Amniotic stem cell (primary cell): ENCODE results near the gene HLA-DOA.

Experiments used
- DNase-seq: peaks from one replicate; lab custom pipeline; 2025; lab: John Stamatoyannopoulos, UW

The HLA-DOA gene

DNA sequence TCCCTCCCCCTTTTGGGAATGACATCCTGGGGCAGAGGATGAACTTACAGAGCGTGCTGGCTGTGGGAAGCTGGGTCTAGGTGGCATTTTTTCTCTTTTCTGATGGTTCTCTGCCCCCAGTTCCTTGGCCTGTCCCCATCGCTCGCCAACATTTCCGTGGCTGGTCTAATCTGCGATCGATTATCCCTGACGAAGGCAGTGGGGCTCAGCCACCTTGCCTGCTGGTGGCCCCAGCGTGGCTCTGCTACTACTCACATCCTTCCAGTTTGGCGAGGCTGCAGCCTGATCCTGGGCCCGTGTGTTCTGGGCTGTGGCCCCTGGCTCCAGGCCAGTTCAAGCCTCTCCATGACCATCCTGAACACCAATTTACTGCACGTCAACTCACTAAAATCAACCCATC, 6.4 kb upstream of the HLA-DOA start:
- no peak for DNase-seq

DNA sequence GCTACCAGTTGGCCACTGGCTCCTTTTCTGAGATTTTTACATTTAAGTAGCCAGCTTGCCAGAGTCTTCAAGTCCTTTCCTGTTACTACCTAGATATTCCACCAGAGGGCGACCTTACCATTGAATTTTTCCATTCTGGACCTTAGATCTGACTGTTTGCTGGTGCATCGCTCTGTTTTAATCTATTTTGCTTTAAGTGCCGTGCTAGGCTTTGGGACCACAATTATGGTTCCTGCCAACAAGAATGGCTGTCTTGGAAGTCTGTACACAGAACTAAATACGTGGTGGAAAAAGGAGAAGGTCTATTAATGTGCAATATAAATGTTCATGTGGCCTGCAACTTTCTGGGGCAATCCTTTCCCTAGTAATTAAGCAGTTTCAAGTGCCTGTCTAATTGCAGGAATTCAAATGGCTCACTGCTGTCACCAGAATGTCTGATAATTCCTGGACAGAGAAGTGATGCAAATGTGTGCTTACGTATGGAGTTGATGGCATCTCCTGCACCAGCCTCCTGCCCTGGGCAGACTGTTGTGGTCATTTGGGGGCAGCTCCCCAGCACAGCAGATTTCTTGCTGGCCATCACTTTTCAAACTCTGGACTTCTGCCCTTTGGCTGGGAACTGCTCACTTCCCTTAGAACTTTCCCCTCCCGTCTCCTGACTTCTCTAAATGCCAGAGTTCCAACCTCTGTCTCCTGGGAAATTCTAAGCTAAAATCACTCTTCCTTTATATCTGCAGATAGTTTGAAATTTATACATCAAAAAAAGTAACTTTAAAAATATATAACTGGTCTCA, 5.6 kb upstream of the HLA-DOA start:
- peak; percentile 65 for DNase-seq

DNA sequence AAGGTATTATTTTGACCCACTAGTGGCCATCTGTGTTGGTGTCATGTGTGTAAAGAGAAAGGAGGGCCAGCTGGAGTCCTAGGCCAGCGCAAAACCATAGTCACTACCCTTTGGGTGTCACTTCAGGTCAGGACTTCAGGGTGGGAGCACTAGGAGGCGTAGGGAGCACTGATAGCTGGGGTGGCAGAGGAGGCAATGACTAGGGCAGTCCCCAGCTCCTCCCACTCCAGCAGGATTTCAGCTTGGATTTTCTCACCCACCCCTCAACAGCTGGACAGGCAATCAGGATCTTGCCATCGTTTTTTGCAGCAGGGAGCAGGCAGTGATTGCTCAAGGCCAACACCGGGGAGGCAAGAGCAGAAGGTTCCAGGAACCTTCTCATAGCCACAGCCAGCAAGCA, 4.2 kb upstream of the HLA-DOA start:
- no peak for DNase-seq

DNA sequence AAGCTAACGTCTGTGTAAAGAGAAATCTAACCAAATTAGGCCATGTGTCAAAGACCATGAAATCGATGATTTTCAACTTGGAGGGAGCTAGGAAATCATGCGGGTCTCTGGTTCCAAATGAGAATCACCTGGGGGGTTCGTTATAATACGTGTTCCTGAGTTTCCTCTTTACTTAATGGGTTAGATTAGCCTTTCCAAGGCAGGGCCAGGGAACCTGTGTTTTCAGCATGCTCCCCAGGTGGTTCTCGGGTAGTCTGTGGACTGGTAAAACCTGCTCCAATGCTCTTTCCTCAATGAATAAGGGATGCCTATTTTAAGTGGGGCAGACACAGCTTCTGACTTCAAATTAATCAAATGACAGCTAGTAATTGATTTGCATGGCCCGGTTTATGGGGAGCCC, 965 bp upstream of the HLA-DOA start:
- DNase-seq = no peak

DNA sequence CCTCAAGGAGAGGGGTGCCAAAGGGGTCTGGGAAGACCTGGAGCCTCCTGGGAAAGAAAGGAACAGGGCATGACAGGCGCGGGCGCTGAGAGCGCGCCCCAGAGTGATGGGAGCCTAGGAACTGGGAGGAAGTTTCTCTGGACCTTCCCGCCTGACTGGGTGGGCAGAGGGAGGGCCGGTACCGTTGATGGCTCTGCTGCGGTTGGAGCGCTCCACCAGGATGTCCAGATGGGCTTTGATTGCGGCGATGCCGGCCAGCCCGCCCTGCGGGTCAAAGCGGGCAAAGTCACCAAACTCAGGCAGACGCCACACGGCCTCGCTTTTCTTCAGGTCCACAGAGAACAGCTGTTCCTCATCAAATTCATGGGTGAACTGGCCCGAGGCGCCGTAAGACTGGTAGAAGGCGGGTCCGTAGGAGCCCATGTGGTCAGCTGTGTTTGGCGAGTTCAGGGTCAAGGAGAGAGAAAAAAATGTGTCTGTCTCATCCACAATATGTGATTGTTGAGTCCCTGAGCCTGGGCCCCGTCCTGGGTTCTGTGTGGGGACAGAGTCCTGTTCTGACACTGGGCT, 1.5 kb downstream of the HLA-DOA start:
- no peak for DNase-seq

DNA sequence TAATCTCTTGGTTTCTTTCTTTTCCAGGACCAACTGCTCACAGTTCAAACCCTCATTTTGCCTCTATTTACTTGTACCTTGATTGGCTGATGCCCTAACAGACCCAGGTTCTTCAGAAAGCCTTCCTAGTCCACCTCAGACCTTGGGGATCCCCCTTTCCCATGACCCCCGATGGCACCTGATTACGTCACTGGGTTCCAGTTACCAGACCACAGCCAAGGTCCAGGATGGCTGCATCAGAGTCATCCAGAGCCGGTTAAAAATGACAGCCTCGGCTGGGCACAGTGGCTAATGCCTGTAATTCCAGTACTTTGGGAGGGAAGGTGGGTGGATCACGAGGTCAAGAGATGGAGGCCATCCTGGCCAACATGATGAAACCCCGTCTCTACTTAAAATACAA, 4.5 kb downstream of the HLA-DOA start:
- DNase-seq = no peak

DNA sequence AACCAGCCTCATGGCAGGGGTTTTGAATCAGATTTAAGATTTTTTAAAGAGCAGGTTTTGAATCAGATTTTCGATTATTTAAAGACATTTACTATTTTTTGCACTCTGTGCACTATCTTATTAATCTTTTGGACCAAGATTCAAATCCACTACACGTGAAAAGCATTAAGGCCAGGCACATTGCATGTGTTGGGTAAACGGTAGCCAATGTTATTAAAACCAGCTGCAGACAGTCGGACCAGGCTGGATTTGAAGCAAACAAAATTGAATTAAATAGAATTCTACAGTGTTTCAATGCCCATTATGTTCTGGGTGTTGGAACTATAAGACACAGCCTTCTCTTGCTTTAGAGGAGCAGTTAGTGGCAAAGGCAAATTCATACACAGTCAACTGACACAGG, 7.7 kb downstream of the HLA-DOA start:
- DNase-seq = no peak

DNA sequence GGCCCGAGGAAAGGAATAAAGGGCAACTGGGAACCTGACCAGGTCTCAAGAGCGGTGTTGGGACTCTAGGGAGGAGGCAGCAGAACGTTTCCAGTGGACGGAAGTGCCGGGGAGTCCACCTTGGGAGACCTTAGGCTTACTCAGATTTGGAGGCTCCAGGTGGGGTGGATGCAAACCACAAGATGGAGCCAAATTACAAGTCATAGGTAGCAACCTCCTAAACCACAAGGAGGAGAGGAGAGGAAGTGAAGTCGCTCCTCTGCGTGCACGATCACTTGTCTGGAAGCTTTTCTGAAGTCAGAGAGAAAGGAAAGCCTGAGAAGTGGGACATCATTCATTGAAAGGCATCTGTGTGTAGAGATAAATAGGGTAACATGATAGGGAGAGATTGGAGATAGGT, 9.3 kb downstream of the HLA-DOA start:
- no peak for DNase-seq

DNA sequence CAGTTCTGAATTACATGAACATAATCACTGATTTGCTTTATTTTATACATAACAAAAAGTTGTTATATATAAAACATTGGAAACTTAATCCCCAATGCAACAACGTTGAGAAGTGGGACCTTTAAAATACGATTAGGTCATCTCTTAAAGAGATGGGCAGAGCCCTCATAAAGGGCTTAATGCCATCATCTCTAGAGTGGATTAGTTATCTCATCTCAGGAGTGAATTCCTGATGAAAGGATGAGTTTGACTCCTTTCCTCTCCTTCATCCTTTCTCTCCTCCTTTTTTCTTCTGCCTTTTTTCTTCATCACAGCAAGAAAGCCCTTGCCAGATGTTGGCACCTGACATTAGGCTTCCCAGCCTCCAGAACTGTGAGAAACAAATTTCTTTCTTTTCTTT, 13.9 kb downstream of the HLA-DOA start:
- DNase-seq = no peak

DNA sequence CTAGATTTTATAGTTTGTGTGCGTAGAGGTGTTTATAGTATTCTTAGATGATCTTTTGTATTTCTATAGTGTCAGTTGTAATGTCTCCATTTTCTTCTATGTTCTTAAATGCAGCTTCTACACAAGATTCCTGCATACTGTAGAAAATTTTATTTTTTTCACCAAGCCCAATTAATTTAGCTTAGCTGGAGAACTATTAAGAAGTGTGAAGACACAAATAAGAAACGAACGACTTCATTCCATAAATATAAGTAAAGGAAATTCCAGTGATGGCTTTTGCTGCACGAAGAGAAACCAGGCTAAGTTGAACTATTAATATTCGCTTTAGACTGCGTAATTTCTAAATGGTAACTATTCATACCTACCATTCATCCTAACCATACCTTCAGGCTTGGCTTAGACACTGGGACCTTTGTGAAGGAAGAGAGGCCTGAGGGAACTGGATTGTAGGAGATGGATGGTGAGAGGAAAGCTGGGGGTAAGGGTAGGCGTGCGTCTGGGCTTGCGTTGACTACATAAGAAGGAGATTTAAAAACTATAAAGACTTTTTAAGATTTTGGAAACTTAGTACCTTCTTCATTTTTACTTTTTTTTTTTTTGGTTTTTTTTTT, 15.9 kb downstream of the HLA-DOA start:
- no peak for DNase-seq

DNA sequence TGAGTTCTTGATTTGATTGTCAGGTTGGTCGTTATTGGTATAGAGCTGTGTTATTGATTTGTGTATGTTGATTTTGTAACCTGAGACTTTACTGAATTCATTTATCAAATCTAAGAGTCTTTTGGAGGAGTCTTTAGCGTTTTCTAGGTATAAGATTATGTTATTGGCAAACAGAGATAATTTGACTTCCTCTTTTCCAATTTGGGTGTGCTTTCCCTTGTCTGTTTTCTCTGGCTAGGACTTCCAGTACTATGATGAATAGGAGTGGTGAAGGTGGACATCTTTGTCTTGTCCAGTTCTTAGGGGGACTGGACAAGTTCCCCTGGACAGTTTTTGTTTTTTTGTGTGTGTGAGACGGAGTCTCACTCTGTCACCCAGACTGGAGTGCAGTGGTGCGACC, 17.4 kb downstream of the HLA-DOA start:
- DNase-seq = no peak

DNA sequence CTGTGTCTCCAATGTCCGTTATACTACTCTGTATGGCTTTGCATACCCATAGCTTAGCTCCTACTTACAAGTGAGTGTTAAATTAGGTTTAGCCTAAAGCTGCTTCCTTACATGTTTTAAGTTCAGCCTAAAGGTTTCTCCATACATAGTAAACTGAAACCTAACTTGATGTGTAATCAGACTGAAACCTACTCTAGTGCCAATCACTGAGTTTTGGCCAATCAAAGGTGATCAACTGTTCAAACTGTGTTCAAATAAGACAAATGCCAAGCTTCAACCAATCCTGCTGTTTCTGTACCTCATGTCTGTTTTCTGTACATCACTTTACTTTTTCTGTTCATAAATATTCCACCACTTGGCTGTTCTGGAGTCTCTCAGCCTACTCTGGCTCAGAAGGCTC, 20.0 kb downstream of the HLA-DOA start:
- no peak for DNase-seq

DNA sequence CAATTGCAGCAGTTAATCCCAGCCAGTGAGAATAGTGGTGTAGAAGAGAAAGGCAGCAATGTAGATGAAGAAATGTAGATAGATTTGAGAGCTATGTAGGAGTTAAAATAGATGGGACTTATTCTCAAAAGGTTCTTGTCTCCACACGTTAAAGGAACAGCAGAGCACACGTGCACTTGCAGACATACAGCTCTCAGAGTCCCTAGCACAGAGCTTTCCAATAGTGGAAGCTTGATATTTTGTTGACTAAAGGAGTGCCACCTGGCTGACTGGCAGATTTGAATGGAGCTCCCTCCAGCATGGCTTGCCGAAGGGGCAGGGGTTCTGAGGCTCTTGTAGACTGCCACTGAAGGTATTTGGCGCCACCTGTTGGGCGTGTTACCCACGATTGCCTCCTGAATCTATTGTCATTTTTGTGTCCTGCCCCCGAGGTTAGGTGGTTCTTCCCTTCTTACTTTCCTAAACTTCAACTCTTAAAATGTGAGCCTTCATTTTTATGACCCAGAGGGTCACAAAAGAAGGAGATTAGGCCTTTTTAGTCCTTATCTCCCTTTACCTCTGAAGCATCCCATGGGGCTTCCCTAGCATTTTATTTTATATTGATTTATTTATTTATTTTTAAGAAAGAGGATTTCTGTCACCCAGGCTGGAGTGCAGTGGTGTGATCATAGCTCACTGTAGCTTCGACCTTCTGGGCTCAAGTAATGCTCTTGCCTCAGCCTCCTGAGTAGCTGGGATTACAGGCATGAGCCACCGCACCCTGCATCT, 24.6 kb downstream of the HLA-DOA start:
- DNase-seq = peak; percentile 56

DNA sequence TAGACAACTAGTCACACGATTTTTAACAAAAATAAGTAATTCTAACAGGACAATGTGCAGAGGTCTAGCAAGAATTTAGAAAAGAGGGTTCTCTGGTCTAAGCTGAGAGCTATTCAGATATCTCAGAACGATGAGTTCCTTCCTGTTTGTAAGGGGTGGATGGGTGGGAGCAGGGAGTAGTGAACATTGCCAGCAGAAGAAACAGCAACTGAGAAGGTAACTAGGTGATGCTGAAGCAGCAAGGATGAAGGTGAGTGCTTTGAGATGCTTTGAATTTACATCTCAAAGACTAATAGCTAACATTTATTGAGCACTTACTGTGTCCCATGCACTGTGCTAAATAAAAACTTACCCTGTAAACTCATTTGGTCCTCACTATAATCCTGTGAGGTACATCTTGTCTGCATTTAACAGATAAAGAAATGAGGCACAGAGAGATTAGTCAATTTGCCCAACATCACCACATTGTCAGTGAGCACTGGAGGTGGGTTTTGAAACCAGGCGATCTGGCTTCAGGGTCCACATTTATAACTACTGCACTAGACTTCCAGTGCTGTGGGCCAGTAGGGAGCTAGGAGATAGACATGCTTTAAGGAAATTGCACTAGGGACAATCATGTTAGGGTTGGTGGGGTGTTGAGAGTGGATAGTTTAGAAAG, 25.3 kb downstream of the HLA-DOA start:
- no peak for DNase-seq

DNA sequence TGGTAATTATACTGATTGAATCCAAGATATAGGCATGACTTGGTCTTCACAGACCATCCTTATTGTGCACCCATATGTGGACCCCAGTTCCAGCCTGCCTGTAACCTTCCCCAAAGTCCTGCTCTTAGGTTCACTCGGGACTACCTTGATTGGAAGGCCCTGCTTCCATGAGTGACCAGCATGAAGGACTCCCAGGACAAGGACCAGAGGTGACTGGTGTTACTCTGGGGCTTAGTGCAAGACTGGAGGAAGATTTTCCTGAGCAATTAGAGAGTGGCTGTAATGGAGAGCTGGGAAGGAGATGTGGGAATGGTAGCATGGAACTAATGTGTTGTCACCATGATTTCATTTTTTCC, 25.9 kb downstream of the HLA-DOA start:
- no peak for DNase-seq

DNA sequence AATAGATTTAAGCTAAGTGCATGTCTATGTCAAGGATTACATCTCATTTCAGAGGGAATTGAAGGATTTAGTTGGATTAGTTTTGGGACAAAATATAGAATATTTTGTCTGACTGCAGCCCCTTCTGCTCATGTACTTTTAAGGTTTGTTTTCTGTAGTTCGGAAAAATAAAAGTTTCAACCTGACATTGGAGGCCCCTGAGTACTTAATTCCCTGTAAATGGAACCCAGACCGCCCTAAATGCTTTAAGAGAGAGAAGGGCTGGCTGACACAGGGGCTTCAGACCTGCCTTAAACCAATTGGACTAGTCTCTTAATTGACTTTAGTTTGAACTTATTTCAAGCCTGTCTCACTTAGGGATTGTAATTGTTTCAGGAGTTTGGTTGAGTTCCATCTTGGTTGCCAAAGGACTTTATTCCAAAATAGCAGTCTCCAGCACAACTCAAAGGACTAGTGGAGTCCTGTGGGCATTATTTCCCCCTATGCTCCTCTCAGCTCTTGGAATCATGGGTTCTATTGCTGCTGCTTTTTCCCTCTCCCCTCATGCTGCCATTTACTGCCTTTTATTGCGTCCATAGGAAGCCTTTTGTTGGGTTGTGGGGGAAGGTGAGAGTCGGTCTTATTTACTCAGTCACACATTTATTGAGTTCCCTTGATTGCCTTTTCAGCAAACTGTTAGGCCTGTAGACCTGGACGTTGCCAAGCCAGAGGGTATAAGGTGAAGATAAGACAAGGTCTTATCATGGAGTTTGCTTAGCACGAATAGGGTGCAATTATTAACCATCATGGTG, 26.5 kb downstream of the HLA-DOA start:
- no peak for DNase-seq

DNA sequence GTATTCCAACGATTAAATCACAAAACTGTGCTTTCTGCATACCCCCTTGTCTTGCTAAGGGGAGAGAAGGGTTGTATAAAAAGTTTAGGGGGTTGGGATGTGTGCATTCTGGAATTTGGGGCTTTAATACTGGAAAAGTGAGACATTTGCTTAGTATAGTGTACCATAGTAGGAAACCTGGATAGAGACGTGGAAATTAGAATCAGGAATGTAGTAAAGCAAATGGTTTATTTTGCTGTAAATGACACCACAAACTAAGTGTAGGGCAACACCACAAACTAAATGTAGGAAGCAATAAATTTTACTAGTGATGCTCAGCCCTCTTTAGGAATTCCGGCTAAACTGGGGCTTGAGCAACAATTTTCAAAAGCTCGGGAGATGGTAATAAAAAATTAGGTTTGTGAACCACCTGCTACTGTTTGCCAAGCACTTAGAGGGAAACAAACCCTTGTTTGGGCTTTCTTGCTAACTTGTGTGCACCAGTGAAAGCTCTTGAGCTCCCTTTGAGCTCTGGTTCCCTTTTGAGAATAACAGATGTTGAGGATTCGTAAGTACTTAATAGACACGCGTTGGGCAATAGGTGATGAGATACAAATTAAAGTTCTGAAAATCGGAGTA, 27.2 kb downstream of the HLA-DOA start:
- DNase-seq = no peak

DNA sequence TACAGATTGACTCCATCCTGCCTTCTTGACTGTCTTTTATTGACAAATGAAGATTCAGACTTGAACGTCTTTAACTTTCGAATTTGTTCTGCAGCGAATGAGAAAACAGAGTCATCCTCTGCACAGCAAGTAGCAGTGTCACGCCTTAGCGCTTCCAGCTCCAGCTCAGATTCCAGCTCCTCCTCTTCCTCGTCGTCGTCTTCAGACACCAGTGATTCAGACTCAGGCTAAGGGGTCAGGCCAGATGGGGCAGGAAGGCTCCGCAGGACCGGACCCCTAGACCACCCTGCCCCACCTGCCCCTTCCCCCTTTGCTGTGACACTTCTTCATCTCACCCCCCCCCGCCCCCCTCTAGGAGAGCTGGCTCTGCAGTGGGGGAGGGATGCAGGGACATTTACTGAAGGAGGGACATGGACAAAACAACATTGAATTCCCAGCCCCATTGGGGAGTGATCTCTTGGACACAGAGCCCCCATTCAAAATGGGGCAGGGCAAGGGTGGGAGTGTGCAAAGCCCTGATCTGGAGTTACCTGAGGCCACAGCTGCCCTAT, 28.8 kb downstream of the HLA-DOA start:
- DNase-seq = no peak

DNA sequence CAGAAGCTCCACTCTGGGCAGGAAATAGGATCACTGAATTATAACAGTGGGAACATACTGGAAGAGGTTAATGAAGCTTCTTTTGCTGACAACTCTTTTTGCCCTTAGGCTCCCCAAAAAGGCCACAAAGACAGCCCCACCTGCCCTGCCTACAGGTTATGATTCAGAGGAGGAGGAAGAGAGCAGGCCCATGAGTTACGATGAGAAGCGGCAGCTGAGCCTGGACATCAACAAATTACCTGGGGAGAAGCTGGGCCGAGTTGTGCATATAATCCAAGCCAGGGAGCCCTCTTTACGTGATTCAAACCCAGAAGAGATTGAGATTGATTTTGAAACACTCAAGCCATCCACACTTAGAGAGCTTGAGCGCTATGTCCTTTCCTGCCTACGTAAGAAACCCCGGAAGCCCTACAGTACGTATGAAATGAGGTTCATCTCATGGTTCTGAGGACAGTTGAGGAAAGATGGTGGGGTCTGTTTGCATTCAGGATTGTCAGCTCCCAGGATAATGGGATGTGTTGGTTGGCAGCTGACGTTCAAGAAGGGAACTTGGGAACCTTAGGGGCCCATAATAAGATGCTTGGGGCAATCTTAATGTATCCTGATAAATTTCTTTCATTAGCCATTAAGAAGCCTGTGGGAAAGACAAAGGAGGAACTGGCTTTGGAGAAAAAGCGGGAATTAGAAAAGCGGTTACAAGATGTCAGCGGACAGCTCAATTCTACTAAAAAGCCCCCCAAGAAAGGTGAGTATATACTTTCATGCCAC, 29.5 kb downstream of the HLA-DOA start:
- no peak for DNase-seq

DNA sequence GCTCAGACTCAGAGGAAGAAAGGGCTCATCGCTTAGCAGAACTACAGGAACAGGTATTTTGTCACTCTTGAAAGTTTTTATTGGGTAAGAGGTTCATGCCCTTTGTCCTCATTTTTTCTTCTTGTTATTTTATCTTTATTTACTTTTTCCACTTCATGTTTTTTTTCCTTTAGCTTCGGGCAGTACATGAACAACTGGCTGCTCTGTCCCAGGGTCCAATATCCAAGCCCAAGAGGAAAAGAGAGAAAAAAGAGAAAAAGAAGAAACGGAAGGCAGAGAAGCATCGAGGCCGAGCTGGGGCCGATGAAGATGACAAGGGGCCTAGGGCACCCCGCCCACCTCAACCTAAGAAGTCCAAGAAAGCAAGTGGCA, 31.5 kb downstream of the HLA-DOA start:
- DNase-seq = no peak
